HUDEP-2 (cell line): ENCODE data around the gene CABP1.

Source experiments
- DNase-seq, 76 experiments: peaks; one replicate each; lab custom pipeline; 2025; ENCODE audit not compliant: unreplicated experiment in 76 of 76; lab: John Stamatoyannopoulos, UW

The CABP1 gene

GRCh38 chr12:120689397-120690082 is 49.1 kb downstream of the CABP1 start:
- no peak for DNase-seq

GRCh38 chr12:120690083-120690450 is 49.6 kb downstream of the CABP1 start:
- DNase-seq, result no peak

DNA sequence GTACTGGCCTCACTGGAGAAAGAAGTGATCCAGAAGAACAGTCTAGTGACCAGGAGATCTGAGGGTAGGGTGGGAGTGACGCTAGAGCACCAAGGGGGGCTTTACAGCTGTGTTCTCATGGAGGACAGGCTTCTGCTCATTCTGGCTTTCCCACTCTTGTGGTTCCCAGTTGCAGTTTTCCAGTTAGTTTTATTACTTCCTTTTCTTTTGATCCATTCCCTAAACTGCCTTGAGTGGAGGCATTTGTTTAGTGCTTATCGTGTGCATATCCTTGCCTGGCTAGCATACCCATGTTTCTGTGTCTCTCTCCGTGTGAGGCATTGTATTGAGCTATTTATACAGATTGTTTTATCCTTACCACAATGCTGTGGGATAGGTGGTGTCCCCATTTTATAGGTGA is 50.6 kb downstream of the CABP1 start:
- DNase-seq, result no peak

- DNase-seq, result no peak
Measured at GRCh38 chr12:120692524-120693033, 52.2 kb downstream of the CABP1 start.

GRCh38 chr12:120693848-120694247 is 53.4 kb downstream of the CABP1 start:
- no peak for DNase-seq

DNA sequence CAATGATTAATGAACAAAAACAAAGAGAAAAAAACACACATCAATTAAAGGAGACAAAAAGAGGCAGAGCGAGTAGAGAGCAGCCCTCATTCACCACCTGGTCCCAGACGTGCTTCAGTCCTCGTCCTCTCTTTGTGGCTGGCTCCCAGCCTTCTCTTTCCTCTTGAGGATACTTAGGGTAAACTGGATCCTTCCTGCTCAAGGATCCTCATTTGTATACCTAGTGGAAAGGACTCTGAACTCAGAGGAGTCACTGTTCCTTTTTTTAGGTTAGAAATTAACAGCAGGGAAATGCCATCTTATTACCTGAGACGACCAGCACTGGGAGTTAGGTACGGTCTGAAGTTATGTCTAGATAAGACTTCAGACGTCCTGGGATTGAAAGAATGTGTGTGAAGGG is 56.2 kb downstream of the CABP1 start:
- DNase-seq, result no peak

- DNase-seq, result no peak
Measured at GRCh38 chr12:120697344-120697743, 56.9 kb downstream of the CABP1 start.

DNA sequence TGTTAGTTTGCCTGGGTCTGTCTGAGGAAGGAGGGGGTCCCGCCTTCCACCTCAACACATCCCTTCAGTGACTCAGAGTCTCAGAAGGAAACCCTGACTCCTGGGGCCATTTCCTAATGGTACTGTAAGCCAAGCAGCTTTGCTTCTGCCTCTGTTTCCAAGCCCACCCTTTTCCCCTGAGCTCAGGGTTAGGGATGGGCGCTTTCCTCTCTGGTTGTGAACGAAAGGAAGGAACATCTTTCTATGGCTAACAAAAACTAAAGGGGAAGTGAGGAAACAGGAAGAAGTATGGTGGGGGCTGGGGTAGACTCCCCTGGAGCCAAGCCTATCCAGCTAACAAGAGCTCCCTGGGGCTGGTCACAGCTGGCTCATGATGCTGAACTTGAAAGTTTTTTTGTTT is 58.2 kb downstream of the CABP1 start:
- DNase-seq, result no peak

DNA sequence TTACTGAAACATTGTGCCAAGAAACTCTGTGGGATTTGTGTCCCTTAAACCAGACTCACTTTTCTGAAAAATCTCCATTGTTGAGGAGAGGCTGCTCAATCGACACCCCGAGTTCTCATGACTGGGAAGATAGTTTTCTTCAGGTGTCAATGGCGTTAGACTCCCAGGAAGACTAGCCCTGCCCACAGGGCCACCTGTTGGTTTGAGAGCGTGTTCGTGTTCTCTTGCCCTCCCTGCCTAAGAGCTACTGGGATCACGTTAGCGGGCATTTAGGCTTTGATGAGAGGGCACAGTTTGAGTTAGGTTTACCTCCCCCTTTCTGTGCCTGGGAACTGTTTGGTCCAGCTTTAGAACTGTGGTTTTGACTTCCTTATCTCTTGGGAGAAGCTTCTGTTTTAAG is 59.1 kb downstream of the CABP1 start:
- DNase-seq, result no peak

- no peak for DNase-seq
Measured at GRCh38 chr12:120700886-120701285, 60.5 kb downstream of the CABP1 start.

DNA sequence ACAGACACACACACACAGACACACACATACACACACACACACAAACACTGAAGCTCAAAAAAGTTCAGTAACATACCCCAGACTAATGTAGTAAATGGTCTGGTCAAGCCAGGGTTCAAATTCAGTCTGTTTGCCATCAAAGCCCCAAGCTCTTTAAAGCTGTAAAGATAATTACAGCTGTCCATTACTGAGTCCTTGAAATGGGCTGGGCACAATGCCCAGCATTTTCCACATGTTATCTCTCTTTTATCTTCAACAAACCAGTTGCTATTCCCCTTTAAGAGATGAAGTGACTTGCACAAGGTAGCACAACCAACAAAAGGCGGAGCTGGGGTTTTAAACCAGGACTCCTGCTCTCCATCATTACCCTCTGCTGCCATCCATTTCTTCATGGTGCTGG is 62.2 kb downstream of the CABP1 start:
- DNase-seq, result peak in 34 of 76 experiments; percentile 4 to 65 (median 20)

GRCh38 chr12:120703311-120703942 is 63.0 kb downstream of the CABP1 start:
- no peak for DNase-seq

- DNase-seq, result no peak
Measured at GRCh38 chr12:120705618-120706017, 65.2 kb downstream of the CABP1 start.

GRCh38 chr12:120706029-120706428 is 65.6 kb downstream of the CABP1 start:
- no peak for DNase-seq

- peak in 6 of 76 experiments; percentile 9 to 14 (median 10) for DNase-seq
Measured at GRCh38 chr12:120708651-120709050, 68.2 kb downstream of the CABP1 start.

DNA sequence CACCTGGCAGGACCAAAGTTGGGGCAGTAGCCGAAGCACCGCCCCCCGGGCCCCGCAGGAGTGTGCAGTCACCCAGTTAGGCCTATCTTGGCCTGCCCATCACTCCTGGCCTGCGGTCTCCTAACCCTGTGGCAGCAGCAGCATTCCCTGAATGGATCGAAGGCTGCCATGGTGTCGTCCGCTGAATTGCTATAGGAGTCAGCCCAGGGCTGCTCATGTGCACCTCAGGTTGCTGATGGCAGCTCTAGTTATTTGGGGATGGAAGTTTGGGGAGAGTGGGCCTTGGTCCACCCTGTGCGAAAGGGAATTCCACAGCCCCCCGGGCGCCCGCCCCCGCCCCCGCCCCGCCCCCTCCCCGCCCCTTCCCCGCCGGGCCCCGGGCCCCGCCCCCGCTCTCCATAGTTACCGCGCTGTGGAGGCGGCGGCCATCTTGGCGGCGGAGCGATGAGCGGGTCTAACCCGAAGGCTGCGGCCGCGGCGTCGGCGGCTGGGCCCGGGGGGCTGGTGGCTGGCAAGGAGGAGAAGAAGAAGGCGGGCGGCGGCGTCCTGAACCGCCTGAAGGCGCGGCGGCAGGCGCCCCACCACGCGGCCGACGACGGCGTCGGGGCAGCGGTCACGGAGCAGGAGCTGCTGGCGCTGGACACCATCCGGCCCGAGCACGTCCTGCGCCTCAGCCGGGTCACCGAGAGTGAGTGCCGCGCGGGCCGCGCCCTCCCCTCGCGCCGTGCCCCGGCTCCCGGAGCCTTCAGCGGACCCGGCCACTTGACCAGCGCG is 69.8 kb downstream of the CABP1 start, which contains the start of gene UNC119B:
UNC119B (plus strand) TSS at position 428 of the 774 bp plus-strand sequence; CDS start at position 445, 17 bp downstream.
- peak in 38 of 76 experiments; percentile 8 to 53 (median 34) for DNase-seq

GRCh38 chr12:120710805-120711296 is 70.4 kb downstream of the CABP1 start:
- peak in 1 of 76 experiments; percentile 4 for DNase-seq

DNA sequence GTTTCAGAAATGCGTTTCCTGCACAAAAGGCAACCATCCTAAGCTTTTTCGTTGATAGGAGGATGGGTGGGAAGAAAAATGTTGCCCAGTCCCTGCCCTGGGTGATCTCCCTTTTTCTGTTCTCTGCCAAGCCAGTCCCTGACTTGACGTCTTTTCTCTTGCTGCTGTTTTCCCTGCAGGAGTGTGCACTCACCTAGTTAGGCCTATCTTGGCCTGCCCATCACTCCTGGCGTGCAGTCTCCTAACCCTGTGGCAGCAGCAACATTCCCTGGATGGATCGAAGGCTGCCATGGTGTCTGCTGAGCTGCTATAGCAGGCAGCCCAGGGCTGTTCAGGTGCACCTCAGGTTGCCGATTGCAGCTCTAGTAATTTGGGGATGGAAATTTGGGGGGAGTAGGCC is 71.0 kb downstream of the CABP1 start:
- no peak for DNase-seq

DNA sequence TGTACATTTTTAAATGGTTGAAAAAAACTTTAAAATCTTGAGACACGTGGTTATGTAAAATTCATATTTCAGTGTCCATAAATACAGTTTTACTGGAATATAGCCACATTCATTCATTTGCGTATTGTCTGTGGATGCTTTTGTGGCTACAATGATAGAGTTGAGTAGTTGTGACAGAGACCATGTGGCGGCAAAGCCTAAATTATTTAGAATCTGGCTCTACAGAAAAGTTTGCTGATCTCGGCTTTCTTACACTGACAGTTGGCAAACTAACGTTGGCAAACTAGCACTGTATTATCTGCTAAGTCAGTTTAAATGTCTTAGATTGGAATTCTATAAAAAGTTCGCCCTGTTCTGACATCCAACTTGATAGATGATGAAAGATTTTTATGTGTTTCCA is 72.2 kb downstream of the CABP1 start:
- DNase-seq, result no peak

GRCh38 chr12:120713861-120714482 is 73.5 kb downstream of the CABP1 start:
- DNase-seq, result peak in 70 of 76 experiments; percentile 8 to 84 (median 54)
